GM19467 (cell line): ENCODE measurements around the gene KCP.

Experiments
- ATAC-seq: cut with Tn5 transposase; IDR thresholded peaks from one replicate; pipeline ENCODE4 v1.9.1; 2021; ENCODE audit warnings: mild to moderate bottlenecking, moderate library complexity; ENCODE audit not compliant: unreplicated experiment

Gene KCP

DNA sequence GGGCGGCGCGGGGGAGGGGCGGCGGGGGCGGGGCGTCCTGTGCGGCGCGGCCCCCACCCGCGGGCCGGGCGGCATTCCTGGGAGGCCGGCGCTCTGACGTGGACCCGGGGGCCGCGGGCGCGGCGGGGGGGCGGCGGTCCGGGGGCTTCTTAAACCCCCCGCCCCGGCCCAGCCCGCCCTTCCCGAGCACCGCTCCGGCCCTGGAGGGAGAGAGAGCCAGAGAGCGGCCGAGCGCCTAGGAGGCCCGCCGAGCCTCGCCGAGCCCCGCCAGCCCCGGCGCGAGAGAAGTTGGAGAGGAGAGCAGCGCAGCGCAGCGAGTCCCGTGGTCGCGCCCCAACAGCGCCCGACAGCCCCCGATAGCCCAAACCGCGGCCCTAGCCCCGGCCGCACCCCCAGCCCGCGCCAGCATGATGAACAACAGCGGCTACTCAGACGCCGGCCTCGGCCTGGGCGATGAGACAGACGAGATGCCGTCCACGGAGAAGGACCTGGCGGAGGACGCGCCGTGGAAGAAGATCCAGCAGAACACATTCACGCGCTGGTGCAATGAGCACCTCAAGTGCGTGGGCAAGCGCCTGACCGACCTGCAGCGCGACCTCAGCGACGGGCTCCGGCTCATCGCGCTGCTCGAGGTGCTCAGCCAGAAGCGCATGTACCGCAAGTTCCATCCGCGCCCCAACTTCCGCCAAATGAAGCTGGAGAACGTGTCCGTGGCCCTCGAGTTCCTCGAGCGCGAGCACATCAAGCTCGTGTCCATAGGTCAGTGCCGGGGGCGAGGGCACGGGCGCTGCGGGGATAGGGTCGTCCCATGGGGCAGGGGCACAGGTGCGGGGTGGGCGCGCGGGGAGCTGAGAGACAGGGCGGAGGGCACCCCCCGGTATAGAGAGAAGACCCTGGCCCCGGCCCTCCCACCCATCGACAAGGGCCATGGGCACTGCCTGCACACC lies 80.0 kb downstream of the KCP start, which contains the start of gene FLNC:
TSS of gene FLNC (plus strand) at position 176 of the 947 bp plus-strand sequence. CDS start at position 408, 232 bp downstream.
- no peak for ATAC-seq

DNA sequence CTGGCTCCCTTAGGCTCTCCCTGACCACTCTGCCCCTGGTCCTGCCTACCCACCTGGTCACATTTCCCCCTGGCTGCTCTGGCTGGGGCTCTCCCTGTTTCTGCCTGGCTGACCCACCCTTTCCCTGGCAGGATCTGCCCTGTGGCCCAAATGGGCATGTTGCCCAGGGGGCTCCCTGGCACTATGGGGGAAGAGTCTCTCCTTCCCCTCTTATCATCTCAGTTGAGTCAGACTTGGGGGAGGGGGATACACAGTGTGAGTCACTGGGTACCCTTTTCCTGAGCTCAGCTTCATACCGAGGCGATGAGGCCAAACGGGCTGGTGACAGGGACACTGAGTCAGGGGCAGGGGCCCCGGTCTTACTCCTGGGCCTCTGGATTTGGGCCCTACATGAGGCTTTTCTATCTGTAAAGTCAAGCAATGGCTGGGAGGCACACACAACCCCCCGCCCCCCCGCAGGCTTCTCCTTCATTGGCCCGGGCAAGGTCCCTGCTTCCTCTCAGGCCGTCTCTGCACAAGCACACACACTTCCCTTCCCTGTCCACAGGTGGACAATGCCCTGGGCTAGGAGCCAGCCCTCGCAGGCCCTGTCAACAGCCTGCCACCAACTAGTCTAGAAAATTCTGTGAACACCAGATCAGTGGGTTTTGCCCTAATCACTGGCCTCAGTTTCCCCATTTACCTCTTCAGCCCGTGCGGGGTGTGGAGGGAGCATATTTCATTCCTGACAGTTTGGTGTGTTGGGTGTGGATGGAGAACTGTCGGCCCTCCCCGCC lies 80.9 kb downstream of the KCP start:
- ATAC-seq = no peak

DNA sequence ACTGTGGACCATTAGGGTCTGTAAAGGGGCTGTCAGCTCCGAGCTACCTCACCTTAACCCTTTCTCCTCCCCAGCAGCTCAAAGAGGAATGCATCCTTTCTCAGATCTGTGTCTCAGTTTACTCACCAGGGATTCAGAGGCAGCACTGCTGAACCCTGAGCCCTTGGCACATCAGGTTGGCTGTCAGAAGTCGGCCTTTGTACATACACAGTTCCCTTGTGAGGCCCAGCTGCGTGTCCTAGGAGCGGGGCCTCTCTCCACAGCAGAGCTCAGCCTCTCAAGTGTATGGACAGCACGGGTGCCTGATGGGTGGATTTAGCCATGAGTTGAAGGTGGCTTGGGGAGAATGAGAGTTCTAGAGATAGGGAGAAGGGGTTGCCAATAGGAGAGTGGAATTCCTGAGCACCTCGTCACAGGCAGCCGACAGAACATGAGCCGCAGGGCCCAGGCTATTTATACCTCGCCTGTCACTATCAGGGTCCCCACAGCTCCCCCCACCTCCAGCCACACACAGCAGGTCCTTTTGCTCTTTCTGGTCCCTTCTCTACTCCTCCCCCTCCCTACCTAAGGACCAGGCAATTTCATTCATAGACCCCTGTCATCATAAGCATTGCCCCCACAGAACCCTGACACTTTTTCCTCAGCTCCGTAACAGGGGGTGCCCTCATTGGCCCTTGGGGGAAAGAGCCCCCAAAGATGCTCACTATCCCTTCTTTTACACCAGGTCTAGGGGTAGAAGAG lies 82.4 kb downstream of the KCP start:
- no peak for ATAC-seq

DNA sequence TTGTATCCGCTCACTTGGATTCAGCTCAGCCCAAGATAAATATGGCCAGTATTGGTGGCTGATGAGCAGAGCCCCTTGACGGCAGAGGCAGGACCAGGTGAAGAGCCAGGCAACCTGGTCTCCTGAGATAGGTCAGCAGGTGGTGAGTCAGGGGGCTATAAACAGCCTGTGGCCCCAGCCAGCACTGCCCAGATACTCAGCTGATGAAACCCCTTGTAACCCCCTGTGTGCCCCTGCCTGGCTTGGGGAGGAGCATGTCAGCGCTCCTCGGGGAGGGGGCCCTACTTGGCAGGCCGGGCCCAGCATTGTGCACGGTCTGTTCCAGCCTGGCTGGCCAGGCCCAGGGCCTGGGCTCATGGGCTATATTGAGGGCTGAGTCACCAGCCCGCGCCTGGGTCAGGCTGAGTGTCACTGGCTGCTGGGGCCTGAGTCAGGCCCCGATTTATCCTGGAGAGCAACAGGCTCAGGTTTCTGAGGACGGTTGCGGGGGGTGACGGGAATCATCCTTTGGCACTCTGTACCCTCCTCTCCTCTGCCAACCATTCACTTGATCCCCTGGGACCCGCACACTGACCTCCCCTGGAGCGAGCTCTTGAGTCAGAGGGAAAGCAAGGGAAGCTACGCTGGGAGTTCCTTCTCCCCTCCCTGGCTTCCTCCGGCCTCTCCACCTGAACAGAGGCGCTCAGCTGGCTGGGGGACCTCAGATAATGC lies 83.1 kb downstream of the KCP start:
- ATAC-seq = no peak

DNA sequence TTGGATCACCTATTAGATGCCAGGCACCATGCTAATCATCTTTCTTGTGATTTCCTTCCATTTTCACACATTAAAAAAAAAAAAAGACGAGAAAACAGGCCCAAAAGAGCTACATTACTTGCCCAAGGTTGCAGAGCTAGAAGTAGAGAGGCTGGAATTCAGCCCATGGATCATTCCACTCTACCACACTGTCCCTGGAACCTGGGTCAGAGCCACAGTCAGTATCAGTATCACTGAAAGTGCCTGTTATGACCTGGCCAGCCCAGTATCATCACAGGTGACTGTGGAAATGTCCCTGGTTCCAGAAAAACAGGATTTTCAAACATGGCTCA lies 83.6 kb downstream of the KCP start:
- no peak for ATAC-seq
